Measurements from ENCODE around the gene METTL22.

- no peak for TF ChIP-seq CTCF (IDR thresholded peaks at IDR 0.05)
- no peak for TF ChIP-seq EZH2 (IDR thresholded peaks at IDR 0.05)
- TF ChIP-seq EZH2phosphoT487 (IDR thresholded peaks at IDR 0.05) = no peak
Observed at GRCh38 chr16:8605554-8605953, 15.9 kb upstream of the METTL22 start.
